ENCODE measurements around the gene ATM.
"Not testable (repeated sequence)": the region's sequence is repeated elsewhere in the genome, so short reads cannot be mapped to it uniquely, and the experiment has no call there.

ATM gene

DNA sequence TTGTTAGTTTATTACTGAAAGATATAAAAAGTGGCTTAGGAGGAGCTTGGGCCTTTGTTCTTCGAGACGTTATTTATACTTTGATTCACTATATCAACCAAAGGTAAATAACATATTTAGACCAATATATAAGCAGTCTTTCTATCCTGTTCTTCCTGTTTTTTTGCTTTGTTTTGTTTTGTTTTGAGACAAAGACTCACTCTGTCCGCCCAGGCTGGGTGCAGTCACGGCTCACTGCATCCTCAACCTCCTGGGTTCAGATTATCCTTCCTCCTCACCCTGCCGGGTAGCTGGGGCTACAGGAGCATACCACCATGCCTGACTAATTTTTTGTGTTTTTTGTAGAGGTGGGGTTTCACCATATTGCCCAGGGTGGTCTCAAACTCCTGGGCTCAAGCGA, 66.8 kb downstream of the ATM start:
- no peak for DNase-seq

DNA sequence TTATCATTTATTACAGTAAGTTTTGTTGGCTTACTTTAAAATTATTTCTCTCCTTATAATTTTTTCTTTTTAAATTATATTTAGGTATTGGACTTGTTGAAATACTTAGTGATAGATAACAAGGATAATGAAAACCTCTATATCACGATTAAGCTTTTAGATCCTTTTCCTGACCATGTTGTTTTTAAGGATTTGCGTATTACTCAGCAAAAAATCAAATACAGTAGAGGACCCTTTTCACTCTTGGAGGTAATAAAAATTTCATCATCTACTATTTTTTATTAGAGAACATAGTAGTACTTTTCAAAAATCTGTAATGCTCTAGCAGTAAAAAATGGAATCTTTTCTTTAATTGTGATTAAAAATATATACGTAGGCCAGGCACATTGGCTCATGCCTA, 70.4 kb downstream of the ATM start:
- DNase-seq: no peak

DNA sequence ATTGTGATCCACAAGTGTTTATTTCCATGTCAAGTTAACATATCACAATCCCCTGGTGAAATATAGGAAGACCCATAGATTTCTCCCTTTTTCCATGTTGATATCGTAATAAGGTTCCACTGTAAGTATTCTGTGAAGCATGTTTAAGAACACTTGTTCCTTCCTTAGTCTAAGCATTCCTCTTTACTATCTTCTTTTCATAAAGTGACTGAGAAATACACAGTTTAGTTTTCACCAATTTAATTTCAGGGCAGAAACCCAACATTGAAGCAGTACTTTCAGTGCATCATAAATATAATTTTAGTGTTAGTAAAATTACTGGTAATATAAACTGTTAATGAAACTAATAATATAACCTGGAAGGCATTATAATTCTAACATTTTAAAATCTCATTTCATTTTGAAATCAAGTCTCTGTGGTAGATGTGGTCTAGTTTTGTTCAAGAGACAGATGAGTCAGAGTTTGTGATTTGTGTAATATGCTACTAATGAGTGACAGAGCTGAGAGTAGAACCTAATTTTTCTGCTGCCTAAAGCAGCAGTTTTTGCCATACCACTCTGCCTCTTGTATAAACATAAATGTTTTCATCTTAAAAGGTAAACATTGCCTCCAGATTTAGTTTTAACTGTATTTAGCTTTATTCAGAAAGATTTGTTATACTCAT, 79.4 kb downstream of the ATM start:
- no peak for DNase-seq

DNA sequence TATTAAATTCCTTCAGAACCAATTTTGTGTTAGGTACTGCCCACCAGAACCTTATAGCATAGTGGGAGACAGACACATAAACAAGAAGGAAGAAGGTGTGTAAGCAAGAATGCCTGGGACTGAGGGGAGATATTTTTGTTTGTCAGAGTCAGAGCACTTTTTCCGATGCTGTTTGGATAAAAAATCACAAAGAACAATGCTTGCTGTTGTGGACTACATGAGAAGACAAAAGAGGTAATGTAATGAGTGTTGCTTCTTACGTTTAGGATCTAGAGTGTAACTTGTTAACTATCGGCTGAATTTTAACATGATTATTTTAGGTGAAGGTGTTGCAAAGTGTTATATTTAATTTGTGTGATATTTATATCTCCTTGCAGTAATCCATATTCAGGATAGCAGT, 84.9 kb downstream of the ATM start:
- no peak for DNase-seq

DNA sequence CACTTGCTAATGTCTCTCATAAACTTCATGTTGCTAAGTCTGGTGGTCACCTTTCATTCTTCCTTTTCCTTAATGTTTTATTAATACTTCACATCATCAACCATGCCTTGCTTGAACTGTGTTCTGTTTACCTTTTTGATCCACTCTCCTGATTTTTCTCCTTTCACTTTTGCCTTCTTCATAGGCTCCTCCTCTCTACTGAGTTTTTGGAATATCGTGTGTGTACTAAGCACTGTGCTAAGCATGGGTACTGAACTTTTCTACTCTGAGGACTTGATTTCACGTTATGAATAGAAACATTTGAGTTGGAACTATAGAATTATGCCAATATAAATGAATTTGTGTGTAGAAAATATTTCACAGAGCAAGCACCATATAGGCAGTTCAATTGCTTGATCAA, 90.6 kb downstream of the ATM start:
- DNase-seq: no peak

DNA sequence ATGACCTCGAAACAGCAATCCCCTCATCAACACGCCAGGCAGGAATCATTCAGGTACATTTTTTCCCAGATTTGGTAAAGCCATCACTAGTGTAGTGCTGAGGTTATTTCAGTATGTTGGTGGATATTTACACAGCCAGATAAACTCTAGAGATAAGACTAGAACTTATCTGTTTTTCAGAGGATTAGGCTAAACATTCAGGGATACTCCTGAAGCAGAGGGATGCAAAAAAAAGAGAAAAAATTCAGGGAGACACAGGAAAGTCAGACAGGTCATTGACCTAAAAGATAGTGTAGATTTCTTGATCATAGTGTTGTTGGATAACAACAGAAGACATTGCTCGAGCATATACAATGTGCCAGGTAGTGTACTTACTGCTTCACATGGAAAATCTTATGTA, 93.2 kb downstream of the ATM start:
- DNase-seq: no peak

DNA sequence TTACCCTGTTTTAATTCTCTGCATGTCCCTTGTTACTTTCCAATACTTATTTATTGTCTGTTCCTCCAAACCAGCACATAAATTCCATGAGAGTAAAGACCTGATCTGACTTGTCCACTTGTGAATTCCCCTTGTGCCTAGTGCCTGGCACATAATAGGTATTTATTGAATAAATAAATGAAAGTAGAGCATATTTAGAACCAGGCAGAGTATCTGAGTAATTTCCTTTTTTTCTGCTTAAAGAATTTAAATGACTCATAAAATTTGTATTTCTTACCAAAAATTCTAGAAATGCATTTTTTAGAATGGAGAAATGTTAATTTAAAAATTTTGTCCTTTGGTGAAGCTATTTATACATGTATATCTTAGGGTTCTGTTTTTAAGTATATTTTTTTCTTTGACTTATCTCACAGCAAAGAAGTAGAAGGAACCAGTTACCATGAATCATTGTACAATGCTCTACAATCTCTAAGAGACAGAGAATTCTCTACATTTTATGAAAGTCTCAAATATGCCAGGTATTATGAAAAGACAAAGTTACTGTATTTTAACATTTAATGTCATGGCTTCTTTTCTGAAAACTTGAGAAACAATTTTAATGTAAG, 96.8 kb downstream of the ATM start:
- no peak for DNase-seq

DNA sequence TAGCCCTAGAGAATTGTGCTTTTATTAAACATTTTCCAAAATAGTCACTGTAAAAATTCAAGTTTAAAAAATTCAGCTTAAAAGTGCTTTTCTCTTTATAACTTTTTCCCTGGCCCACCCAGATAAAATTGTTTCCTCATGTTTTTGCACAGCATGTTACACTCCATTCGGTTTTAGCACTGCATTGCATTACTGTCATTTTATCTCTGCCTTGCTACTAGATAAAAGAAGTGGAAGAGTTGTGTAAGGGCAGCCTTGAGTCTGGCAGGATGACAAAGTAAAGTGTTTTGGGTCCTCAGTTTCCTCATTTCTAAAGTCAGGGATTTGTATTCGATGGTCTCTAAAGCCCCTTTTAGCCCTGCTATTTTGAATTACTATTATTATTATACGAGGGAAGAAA, 99.8 kb downstream of the ATM start:
- DNase-seq: no peak

DNA sequence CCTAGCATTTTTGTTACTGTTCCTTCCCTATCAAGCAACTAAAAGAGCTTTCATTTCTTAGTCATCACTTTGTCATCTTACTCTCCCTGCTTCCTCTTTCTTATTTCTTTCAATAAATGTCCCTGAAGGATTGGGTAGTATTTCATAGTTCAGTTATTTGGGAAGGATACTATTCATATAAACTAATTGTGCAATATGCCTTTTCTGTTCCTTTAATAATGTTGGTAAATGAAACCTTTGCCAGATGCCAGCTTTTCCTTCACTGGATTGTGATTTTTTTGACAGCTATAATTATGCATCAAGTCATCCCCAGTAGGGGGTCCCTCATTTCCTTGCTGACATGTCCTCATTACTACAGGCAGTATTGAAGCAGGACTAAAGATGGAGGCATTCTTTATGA, 101.7 kb downstream of the ATM start:
- DNase-seq: no peak

DNA sequence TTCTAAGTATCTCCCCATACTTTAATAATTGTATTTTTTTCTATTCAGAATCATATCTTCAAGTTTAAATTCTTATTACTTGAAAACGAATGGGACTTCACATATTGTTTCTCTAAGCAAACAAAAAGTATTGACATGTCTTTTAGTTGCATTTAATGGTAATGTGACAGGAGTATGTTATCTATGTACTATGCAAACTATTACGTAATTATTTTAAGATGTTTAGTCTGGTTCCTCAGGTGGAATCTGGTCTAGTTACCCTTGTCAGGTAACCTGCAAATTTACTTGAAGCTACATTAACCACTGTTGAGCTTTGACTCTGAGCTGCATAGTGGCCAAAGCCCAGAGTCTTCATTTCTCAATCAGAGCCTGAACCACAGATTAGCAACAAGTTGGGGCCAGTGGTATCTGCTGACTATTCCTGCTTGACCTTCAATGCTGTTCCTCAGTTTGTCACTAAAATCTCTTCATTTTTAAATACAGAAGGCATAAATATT, 110.6 kb downstream of the ATM start:
- DNase-seq: no peak

DNA sequence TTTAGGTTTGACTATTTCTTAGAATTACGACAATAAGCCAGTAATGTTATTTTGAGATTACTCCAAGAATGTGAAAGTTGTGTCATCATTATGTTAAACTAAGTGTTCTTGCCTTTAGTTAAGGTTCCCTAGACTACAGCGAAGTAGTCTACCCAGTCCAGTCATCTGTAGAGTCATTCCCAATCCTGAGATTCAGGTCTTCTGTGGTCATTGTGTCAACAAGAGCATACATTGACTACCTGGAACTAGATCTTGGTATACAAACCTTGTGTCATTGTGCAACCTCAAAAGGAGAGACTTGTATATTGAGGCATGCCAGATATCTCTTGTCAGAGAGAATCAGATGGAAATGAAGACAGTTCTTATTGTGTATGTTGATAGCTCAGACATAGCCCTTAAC, 115.9 kb downstream of the ATM start:
- no peak for DNase-seq

DNA sequence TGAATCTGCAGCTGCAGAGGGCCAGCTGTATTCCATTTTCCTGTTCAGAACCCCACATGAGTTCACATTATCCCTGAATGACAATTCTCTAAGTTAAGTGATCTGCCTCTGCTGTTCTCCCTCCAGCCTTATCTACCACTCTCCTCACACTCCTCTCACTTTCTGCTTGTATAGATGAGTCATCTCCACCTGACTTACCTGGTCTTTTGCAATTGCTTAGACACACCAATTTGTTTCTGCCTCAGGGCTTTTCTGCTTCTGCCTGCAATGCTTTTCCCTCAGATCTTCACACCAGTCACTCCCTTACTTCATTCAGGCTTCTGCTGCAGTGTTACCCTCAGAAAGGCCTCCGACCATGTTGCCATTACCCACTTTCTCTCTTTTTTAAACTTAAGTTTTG, 118.1 kb downstream of the ATM start:
- DNase-seq: no peak

DNA sequence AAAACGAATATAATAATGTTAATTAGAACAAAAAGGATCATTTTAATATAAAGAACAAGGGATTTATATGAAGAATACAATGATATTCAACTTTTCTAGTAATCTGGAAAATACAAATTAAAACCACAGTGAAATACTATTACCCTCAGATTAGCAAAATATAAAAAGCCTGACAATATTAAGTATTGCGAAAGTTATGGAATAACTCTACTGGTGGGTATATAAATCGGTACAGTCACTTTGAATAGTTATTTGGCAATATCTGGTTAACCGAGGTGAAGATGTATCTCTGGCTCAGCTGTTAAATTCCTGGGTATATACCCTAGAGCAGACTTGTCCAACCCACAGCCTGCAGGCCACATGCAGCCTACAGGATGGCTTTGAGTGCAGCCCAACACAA, 118.8 kb downstream of the ATM start:
- no peak for DNase-seq

DNA sequence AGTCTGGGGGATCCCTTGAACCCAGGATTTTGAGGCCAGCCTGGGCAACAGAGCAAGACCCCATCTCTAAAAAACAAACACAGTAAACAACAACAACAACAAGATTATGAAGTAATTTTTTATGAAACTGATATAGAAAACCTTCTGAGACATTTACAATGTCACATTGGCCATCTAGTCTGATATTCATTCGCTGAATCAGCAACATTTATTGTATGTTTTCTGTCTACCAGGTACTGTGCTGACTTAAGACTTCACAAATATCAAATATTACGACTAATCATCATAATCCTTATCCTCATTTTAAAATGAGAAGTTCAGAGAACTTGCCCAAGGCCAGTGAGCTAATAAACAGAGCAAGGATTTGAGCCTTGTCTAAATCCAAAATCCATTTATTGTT, 120.8 kb downstream of the ATM start:
- no peak for DNase-seq

DNA sequence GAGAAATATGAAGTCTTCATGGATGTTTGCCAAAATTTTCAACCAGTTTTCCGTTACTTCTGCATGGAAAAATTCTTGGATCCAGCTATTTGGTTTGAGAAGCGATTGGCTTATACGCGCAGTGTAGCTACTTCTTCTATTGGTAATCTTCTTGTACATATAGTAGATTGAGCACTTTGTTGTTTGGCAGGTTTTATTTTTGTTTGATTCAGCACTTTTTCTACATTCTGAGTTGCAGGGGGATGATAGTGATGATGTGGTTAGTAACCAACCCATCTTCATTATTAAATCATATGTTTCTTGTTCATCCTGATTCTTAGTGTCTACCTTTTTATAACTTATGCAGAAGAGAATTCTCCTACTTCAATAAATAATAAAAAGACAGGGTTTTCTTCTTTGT, 122.9 kb downstream of the ATM start:
- DNase-seq: no peak

DNA sequence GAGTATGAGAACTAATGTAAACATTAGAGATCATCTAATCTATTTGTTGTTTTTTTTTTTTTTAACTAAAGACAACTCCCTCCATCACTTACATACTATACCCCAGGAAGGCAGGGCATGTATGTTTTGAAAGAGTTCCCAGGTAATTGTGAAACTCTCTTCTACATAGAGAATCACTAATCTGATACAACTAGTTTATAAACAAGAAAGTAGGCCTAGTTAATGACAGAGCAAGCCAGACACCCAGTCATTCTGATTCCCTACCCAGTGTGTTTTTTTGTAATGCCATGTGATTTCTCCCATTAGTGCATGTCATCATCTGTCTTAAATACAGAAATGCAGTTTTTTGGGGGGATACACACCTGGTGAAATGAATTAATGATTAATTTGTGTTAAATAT, 123.6 kb downstream of the ATM start:
- no peak for DNase-seq

DNA sequence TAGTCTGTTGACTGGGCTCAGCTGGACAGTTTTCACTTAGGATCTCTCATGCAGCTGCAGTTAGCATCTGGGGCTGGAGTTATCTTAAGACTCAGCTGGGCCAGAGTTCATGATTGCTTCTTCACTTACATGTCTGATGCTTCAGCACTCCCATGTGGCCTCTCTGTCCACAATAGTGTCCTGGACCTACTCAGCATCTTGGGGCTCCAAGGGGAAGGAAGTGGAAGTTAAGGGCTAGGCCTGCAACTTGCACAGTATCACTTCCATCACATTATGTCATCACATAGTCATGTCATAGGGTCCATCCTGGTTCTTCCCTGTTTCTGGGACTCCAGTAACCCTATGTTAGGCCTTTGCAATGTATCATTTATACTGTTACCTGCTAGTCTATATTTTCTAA, 128.6 kb downstream of the ATM start:
- no peak for DNase-seq

DNA sequence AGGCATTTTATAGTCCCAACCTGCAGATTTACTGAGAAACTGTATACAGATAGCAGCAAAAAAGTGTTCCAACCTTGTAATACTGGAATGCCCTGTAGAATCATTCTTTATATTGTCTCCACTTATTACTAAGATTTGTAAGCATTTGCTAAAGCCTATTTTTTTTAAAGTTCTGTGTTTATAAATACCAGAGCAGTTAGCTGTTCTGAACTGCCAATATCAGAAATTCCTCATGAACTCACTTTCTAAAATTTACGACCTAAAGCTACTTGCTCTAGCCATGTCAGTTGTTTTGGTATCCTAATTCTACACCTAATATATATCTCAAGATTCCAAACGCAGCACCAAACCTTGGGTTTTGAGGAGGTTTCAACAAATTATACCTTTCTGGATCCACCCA, 141.3 kb downstream of the ATM start:
- no peak for DNase-seq

DNA sequence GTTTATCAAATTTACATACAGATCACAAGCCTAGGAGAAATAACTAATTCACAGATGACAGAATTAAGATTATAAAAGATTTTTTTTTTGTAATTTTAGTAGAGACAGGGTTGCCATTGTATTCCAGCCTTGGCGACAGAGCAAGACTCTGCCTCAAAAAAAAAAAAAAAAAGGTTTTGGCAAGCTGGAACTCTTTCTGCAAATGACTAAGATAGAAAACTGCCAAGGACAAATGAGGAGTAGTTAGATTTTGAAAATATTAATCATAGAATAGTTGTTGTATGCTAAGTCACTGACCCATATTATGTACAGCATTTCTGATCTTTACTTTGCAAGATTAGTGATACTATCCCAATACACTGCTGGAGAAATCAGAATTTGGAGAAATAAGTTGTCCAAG, 145.3 kb downstream of the ATM start:
- DNase-seq: no peak

DNA sequence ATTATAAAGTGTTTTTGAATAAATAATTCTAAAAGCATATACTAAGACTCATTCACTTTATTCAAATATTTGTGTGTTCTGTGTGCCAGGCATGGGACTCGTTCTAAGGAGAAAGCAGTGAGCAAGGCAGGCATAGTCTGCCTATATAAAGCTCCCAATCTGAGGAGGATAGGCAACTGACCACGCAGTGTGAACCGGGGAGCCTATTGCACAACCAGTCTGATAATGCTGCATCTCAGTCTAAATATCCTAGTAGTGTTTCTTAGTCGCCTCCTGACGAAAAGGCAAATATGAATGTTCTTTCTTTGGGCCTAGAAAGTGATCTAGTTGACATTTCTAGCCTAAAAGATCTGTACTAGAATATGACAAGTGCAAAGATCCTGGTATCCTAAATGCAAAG, 146.2 kb downstream of the ATM start:
- DNase-seq: no peak

DNA sequence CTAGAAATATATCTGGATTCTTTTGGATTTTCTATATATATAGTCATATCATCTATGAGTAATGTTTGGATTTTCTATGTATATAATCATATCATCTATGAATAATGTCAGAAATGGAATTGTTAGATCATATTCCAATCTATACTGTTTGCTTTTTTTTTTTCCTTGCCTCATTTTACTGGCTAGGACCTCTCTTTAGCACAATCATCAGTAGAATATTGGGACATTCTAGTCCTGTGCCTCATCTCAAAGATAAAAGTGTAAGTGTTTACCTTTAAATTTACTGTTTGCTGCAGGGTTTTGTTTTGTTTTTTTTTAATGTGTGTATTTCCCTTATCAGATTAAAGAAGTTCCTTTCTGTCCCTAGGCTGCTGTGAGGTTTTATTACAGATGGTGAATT, 147.4 kb downstream of the ATM start:
- DNase-seq: no peak

DNA sequence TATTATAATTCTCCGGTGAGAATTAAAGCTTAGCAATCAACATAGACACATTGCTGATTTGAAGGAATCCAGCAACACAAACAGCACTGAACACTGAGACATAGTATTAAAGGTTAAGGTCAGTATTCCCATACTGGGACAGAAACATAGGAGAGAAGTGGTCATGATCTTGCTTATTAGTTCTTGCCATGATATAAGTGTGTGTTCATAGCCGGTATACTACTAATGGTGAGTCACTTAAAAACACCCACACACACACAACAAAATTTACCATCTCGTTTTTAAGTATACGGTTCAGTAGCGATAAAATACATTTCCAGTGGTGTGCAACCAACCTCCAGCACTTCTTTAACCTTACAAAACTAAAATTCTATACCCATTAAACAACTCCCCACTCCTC, 148.1 kb downstream of the ATM start:
- DNase-seq: no peak

DNA sequence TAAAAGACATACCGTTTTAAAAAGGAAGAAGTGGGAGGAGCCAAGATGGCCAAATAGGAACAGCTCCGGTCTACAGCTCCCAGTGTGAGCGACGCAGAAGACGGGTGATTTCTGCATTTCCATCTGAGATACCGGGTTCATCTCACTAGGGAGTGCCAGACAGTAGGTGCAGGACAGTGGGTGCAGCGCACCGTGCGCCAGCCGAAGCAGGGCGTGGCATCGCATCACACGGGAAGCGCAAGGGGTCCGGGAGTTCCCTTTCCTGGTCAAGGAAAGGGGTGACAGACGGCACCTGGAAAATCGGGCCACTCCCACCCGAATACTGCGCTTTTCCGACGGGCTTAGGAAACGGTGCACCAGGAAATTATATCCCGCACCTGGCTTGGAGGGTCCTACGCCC, 150.6 kb downstream of the ATM start:
- not testable (repeated sequence) for DNase-seq

DNA sequence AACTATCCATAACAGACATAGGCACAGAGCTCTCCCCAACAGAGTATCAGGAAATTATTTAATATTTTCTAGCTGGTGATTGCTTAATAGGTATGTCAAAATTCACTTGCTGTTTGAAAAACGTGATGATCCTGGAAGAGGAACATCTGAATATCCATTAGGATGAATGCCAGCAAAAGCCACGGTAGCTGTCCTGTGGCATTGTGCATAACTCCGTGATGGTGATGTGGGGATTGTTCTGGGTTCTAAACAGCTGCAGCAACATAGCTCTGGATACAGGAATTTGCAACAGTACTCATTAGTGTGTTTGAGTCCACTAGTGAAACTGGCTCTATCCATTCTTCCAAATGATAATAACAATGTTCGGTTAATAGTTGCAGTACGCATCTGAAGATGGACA, 165.7 kb downstream of the ATM start:
- DNase-seq: no peak

DNA sequence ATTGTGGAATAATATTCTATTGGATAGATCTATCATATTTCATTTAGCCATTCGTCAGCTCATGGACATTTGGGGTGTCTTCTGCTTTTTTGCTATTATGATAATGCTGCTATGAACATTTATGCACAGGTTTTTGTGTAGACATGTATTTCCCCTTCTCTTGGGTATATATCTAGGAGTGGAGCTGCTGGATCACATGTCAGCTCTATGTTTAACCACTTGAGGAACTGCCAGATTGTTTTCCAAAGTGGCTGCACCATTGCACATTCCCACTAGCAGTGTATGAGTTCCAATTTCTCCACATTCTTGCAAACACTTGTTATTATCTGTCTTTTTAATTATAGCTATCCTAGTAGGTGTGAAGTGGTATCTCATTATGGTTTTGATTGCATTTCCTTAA, 169.5 kb downstream of the ATM start:
- no peak for DNase-seq
